Measurements from ENCODE around the gene MAD1L1.

DNA sequence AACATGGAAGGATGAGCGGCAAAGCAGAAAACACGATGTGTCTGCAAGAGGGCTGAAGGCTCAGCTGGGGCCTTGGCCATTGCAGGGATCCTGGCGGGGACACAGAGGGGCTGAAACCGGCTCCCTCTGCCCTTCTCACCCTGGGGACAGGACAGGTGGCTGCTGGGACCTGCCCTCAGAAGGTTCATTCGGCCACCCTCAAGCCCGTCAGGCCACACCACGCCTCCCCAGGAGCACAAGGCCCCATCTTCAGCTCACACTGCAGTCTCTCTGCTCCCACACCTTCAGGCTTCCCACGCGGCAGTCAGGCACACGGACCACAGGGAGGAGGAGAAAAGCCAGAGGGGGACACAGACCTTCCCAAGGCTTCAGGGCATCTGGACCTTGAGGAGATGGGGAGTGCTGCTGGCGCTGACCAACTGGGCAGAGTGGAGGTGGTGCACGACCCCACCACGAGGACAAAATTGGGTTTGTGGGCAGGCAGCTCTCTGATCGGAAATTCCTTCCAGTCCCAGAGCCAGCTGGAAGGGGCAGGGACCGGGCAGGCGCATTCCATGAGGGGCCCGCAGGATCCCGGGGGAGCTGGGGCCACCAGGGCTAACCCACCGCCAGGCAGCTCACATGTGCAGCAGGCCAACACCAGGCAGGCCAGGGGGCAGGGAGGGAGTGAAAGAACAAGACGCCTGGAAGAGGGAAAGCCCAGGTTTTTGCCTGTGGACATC is 104.0 kb downstream of the MAD1L1 start:
- TF ChIP-seq CBX3 (IDR thresholded peaks at IDR 0.05; ENCODE audit: low read depth) (no peak), SRF (IDR thresholded peaks at IDR 0.05; ENCODE audit: low read depth) (no peak), EZH2 (IDR thresholded peaks at IDR 0.05) (no peak), POLR2AphosphoS5 (IDR thresholded peaks at IDR 0.05; ENCODE audit: low read depth, low read length) (no peak), SP1 (IDR thresholded peaks at IDR 0.05; ENCODE audit: low read depth) (no peak)
- TF ChIP-seq, protein P1, sequence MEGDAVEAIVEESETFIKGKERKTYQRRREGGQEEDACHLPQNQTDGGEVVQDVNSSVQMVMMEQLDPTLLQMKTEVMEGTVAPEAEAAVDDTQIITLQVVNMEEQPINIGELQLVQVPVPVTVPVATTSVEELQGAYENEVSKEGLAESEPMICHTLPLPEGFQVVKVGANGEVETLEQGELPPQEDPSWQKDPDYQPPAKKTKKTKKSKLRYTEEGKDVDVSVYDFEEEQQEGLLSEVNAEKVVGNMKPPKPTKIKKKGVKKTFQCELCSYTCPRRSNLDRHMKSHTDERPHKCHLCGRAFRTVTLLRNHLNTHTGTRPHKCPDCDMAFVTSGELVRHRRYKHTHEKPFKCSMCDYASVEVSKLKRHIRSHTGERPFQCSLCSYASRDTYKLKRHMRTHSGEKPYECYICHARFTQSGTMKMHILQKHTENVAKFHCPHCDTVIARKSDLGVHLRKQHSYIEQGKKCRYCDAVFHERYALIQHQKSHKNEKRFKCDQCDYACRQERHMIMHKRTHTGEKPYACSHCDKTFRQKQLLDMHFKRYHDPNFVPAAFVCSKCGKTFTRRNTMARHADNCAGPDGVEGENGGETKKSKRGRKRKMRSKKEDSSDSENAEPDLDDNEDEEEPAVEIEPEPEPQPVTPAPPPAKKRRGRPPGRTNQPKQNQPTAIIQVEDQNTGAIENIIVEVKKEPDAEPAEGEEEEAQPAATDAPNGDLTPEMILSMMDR (IDR thresholded peaks at IDR 0.05 in 2 of 3, conservative IDR thresholded peaks at IDR 0.05 in 1 of 3; ENCODE audit: borderline replicate concordance in 1 of 3, insufficient read depth in 1 of 3, low read depth in 2 of 3, low read length in 2 of 3), result no peak
- TF ChIP-seq, protein P2, sequence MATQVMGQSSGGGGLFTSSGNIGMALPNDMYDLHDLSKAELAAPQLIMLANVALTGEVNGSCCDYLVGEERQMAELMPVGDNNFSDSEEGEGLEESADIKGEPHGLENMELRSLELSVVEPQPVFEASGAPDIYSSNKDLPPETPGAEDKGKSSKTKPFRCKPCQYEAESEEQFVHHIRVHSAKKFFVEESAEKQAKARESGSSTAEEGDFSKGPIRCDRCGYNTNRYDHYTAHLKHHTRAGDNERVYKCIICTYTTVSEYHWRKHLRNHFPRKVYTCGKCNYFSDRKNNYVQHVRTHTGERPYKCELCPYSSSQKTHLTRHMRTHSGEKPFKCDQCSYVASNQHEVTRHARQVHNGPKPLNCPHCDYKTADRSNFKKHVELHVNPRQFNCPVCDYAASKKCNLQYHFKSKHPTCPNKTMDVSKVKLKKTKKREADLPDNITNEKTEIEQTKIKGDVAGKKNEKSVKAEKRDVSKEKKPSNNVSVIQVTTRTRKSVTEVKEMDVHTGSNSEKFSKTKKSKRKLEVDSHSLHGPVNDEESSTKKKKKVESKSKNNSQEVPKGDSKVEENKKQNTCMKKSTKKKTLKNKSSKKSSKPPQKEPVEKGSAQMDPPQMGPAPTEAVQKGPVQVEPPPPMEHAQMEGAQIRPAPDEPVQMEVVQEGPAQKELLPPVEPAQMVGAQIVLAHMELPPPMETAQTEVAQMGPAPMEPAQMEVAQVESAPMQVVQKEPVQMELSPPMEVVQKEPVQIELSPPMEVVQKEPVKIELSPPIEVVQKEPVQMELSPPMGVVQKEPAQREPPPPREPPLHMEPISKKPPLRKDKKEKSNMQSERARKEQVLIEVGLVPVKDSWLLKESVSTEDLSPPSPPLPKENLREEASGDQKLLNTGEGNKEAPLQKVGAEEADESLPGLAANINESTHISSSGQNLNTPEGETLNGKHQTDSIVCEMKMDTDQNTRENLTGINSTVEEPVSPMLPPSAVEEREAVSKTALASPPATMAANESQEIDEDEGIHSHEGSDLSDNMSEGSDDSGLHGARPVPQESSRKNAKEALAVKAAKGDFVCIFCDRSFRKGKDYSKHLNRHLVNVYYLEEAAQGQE (IDR thresholded peaks at IDR 0.05; ENCODE audit: low read depth), result no peak
- TF ChIP-seq, protein P3, sequence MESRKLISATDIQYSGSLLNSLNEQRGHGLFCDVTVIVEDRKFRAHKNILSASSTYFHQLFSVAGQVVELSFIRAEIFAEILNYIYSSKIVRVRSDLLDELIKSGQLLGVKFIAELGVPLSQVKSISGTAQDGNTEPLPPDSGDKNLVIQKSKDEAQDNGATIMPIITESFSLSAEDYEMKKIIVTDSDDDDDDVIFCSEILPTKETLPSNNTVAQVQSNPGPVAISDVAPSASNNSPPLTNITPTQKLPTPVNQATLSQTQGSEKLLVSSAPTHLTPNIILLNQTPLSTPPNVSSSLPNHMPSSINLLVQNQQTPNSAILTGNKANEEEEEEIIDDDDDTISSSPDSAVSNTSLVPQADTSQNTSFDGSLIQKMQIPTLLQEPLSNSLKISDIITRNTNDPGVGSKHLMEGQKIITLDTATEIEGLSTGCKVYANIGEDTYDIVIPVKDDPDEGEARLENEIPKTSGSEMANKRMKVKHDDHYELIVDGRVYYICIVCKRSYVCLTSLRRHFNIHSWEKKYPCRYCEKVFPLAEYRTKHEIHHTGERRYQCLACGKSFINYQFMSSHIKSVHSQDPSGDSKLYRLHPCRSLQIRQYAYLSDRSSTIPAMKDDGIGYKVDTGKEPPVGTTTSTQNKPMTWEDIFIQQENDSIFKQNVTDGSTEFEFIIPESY (IDR thresholded peaks at IDR 0.05; ENCODE audit: extremely low read depth, insufficient replicate concordance, low read length), result no peak
